ENCODE data around the gene GRIK5. TPM values are rescaled to one million over a fixed set of nuclear protein-coding genes. Genes with fewer than 3 reads are reported as not detected.

The GRIK5 gene
- total RNA-seq, 2 experiments from 2014 or later = 0.38 to 0.68 TPM

DNA sequence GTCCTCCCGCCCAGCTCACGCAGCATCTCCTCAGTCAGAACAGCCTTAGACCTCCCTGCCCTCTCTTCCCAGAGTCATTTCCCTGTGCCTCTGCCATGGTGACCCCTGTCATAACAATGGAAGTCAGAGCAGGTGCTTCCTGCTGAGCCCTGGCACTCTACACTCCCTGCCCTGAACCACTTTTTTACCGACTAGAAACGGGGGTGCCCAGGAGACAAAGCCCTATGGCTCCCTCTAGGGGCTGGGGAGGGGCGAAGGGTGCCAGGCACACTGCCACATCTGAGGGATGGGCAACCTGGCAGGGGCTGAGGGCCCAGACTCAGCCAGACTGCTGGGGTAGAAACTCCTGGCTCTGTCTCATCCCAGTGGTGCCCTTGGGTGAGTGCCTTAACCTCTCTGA lies 22.3 kb upstream of the GRIK5 start:
- peak; percentile 62 for DNase-seq
- POLR2A ChIA-PET = no interaction called here
- CTCF ChIA-PET = interaction anchor here (0.6 to 1.4 kb wide), 2 partner anchors 16 to 58 kb away, joined by 3 to 4 read pairs; no protein-coding TSS in a partner anchor
- Mint-ChIP-seq H3K9me3 (no peaks in the 10 kb centered on the region), H3K4me3 (no peak overlapping the region), H3K27me3 (no peaks in the 10 kb centered on the region), H3K4me1 (peaks cover 34% of the 10 kb centered on the region), H3K36me3 (ENCODE audit: low read depth) (peaks cover 34% of the 10 kb centered on the region), H3K27ac (no peak overlapping the region)

DNA sequence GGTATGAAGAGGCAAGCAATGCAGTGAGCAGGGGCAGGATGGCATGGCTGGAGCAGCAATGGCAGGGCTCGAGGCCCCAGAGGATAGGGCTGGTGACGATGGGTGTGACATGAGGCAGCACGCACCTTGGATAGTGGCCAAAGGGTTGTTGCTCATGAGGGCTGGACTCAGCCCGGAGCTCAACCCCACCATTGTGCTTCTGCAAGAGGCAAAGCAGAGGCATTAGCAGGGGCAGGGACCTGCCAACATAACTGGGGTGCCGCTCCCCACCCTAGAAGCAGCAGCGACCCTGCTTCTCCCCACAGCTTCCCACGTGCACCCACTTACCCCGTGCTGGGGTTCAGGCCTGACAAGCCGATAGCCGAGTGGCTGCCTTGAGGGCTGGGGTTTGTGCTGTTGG lies 21.7 kb upstream of the GRIK5 start:
- Mint-ChIP-seq H3K4me1 (peaks cover 34% of the 10 kb centered on the region), H3K4me3 (no peak overlapping the region), H3K27ac (no peak overlapping the region), H3K27me3 (no peaks in the 10 kb centered on the region), H3K36me3 (ENCODE audit: low read depth) (peaks cover 32% of the 10 kb centered on the region), H3K9me3 (no peaks in the 10 kb centered on the region)
- DNase-seq = no peak
- ChIA-PET POLR2A (no interaction called here), CTCF (interaction anchor here (0.6 kb wide), 1 partner anchor 57 kb away, joined by 3 read pairs; no protein-coding TSS in a partner anchor)

DNA sequence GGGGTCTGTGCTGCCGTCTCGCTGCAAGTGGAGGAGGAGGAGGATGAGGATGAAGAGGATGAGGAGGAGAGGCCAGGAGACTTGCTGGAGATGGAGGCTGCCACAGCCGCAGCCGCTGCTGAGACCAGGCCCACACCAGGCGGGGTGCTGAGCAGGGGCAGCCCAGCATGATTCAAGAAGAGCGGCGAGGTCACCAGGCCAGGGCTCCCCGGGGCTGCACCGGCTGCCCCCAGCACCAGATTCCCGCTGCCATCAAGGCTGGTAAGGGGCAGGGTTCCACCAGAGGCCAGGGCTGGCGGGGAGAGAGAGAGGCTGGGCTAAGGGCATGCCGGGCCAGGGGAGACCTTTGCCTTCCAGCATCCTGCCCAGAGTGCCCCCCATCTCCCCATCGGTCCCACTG lies 21.3 kb upstream of the GRIK5 start:
- CTCF ChIA-PET = no interaction called here
- DNase-seq = no peak
- Mint-ChIP-seq H3K36me3 (ENCODE audit: low read depth) (peaks cover 28% of the 10 kb centered on the region), H3K27me3 (no peaks in the 10 kb centered on the region), H3K27ac (peak overlapping the region; percentile 66), H3K4me1 (peaks cover 34% of the 10 kb centered on the region), H3K9me3 (no peaks in the 10 kb centered on the region), H3K4me3 (no peak overlapping the region)
- POLR2A ChIA-PET = interaction anchor here (0.6 kb wide), 2 partner anchors 28 to 216 kb away, joined by 3 read pairs; no protein-coding TSS in a partner anchor

DNA sequence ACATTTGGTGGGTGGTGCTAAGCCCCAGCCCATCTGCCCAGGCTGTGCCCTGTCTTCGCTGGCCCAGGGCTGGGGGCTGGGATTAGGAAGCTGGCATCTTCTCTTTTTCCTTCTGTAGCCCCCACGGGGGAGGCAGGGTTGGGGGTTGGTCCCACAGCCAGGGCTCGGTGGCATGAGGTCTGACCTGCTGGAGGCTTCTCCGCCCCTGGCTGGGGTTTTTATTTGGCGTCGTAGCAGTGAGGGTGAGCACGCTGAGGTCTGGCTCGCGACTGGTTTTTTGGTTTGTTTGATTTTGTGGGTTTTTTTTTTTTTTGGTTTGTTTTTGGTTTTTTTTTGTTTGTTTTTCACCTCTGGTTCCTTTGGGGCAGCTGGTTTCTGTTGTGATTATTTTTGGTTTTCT lies 20.7 kb upstream of the GRIK5 start:
- peaks cover 27% of the 10 kb centered on the region for H3K36me3 Mint-ChIP-seq (ENCODE audit: low read depth)
- no peak for DNase-seq

DNA sequence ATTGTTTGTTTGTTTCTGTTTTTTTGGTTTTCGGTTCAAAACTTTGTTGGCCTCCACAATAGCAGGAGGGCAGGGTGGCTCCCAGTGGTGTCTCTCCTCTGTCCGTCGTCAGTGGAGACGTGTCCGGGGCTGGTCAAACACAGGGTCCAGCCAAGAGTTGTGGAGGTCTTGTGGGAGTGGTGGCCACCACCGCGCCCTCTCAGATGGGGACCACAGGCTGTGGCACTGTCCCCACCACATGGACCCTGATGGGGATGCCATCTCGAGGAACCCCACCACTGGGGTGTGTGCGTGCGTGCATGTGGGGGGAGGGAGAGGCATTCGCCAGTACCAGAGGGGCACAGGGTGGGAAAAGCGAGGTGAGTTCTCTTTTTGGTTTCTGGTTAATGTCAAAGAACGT lies 19.8 kb upstream of the GRIK5 start:
- peaks cover 23% of the 10 kb centered on the region for H3K36me3 Mint-ChIP-seq (ENCODE audit: low read depth)
- CTCF ChIA-PET = interaction anchor here (0.9 to 1.0 kb wide), 2 partner anchors 8 to 10 kb away, joined by 3 read pairs; no protein-coding TSS in a partner anchor
- no peak for DNase-seq
- POLR2A ChIA-PET = no interaction called here
- no peaks in the 10 kb centered on the region for H3K27me3 Mint-ChIP-seq
- peaks cover 34% of the 10 kb centered on the region for H3K4me1 Mint-ChIP-seq
- H3K4me3 Mint-ChIP-seq = no peak overlapping the region
- H3K9me3 Mint-ChIP-seq = no peaks in the 10 kb centered on the region
- no peak overlapping the region for H3K27ac Mint-ChIP-seq

More for the DNA sequence above, 20.7 kb upstream of the GRIK5 start:
- ChIA-PET POLR2A (interaction anchor here (0.6 kb wide), 2 partner anchors 27 to 215 kb away, joined by 3 read pairs; no protein-coding TSS in a partner anchor), CTCF (interaction anchor here (0.7 to 1.0 kb wide), 5 partner anchors 9 to 466 kb away, joined by 3 read pairs; no protein-coding TSS in a partner anchor)
- Mint-ChIP-seq H3K27me3 (no peaks in the 10 kb centered on the region), H3K4me1 (peaks cover 34% of the 10 kb centered on the region), H3K27ac (peak overlapping the region; percentile 66), H3K9me3 (no peaks in the 10 kb centered on the region), H3K4me3 (no peak overlapping the region)

DNA sequence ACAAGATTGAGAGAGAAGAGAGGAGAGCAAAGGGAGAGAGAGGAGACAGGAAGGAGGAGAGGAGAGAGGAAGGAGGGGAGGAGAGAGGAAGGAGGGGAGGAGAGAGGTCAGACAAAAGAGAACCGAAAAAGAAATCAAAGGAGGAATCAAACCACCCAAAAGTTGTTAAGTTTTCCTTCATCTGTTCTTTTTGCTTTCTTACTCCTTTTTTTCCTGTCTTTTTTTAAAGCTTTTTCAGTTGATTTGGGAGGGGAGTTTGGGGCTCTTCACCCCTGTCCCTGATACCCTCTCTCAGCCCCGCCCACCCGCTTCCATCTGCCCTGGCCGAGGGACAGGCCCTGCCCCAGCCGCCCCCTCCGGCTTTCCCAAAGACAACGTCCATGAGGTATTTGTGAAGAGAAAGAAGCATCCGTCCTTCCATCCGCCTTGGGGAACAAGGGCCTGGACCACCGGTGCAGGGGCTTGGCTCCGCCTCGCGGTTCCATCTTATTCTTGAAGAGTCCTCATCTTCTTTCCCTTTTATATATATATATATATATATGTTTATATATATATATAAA lies 19.3 kb upstream of the GRIK5 start:
- H3K27ac Mint-ChIP-seq = no peak overlapping the region
- peaks cover 18% of the 10 kb centered on the region for H3K36me3 Mint-ChIP-seq (ENCODE audit: low read depth)
- POLR2A ChIA-PET = no interaction called here
- no peak overlapping the region for H3K4me3 Mint-ChIP-seq
- H3K27me3 Mint-ChIP-seq = no peaks in the 10 kb centered on the region
- H3K9me3 Mint-ChIP-seq = no peaks in the 10 kb centered on the region
- no peak for DNase-seq
- CTCF ChIA-PET = no interaction called here
- H3K4me1 Mint-ChIP-seq = peaks cover 34% of the 10 kb centered on the region

DNA sequence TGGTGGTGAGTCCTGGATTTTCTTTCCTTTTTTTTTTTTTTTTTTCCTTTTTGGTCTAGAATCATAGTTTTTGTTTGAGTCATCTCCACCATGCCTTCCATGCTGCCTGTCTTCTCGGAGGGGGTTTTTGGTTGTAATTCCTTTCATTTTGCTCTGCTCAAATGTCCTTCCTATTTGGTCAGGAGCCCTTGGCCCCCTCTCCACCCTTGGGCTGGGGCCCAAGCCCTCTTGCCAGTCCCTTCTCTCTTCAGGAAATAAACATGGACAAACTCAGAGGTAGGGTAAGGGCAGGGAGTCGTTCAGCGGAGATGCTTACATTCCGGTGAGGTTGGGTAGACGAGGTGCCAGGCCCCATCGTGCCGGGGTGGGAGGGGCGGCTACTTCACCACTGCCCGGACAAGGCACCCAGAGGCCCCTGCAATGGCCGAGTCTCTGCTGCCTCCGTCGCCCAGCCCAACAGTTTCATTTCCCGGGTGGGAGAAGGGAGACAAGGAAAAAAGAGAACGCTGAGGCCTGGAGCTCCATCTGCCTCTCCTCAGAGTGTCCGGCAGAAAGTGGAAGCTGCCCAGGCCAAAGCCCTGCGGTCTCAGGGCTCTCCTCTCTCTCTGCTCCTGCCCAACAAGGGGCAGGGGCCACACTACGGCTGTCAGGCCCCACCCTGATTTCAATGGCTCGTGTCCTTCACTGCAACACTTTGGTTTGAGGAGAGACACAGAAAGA lies 18.6 kb upstream of the GRIK5 start:
- Mint-ChIP-seq H3K27me3 (no peaks in the 10 kb centered on the region), H3K4me1 (peaks cover 34% of the 10 kb centered on the region), H3K9me3 (no peaks in the 10 kb centered on the region), H3K27ac (no peak overlapping the region), H3K4me3 (no peak overlapping the region), H3K36me3 (ENCODE audit: low read depth) (peaks cover 13% of the 10 kb centered on the region)
- CTCF ChIA-PET = no interaction called here
- POLR2A ChIA-PET = no interaction called here
- DNase-seq = no peak

DNA sequence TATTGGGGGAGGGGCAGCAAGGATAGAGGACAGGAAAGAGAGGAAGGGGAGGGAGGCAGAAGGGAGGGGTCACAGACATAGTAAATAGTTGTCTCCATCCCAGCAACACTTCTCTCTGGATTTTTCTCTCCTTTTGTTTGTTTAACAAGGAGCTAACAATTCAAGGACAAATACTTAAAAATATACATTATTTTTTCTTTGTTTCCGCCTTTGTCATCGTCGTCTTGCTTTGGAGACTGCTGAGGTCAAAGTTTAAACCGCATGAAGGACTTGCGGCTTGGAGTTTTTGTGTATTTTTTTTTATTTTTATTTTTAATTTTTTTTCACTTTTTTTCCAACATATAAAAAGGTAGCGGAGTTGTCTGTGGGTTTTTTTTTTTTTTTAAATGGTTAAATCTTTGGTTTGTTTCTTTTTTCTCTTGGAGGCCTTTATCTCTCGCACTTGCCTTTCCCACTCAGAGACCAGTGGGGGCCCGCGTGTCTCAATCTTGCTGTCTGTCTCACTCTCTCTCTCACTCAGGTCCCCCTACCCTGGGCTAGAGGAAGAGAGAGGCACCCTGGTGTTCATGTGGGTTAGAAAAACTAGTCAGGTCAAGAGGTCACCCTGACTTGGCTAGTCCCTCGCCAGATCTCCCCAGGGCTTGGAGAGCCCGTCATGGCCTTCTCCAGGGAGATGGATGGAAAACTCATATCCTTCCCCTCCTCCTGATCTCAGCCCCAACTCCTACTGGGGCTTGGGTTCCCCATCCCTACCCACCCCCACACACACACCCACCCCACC lies 17.0 kb upstream of the GRIK5 start:
- Mint-ChIP-seq H3K4me1 (peaks cover 31% of the 10 kb centered on the region), H3K4me3 (no peak overlapping the region), H3K27ac (no peak overlapping the region), H3K27me3 (no peaks in the 10 kb centered on the region), H3K9me3 (no peaks in the 10 kb centered on the region), H3K36me3 (ENCODE audit: low read depth) (peaks cover 15% of the 10 kb centered on the region)
- ChIA-PET CTCF (no interaction called here), POLR2A (no interaction called here)
- DNase-seq = no peak

DNA sequence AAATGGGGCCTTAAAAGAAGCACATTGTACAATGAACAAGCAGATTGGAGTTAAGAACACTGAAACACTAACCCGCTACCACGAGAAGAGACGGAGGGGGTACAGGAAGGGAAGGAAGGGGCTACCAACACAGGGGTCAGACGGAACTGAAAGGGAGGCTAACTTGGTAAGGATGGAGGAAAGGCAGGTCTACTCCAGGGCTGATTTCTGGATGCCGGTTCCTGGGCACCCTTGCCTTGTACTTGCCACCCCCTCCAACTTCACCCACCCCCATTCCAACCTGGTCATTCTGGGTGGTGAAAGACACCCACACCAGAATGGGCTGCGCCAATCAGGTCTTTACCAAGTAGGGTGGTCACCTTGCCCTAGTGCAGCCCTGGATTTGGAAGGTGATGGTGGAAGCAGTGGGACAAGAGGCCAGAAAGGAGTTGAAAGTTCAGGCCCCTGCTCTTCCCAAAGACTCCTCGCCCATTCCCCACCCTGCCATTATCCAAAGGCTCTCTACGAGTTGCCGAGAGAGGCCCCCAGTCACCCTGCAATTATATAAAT lies 16.3 kb upstream of the GRIK5 start:
- Mint-ChIP-seq H3K4me3 (no peak overlapping the region), H3K4me1 (peaks cover 35% of the 10 kb centered on the region), H3K9me3 (no peaks in the 10 kb centered on the region), H3K27ac (no peak overlapping the region), H3K36me3 (ENCODE audit: low read depth) (peaks cover 22% of the 10 kb centered on the region), H3K27me3 (no peaks in the 10 kb centered on the region)
- DNase-seq = no peak
- CTCF ChIA-PET = interaction anchor here (1.4 kb wide), 1 partner anchor 51 kb away, joined by 3 read pairs; no protein-coding TSS in a partner anchor
- POLR2A ChIA-PET = no interaction called here

DNA sequence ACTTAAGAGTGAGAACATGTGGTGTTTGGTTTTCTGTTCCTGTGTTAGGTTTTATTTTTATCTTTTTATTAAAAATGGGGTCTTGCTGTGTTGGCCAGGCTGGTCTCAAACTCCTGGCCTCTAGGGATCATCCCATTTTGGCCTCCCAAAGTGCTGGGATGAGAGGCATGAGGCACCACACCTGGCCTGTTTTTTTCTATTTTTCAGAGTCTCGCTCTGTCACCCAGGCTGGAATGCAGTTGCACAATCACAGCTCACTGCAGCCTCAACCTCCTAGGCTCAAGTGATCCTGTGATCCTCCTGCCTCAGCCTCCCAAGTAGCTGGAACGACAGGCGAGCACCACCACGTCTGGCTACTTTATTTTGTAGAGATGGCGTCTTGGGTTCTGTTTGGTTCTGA lies 13.5 kb upstream of the GRIK5 start:
- CTCF ChIA-PET = interaction anchor here (0.6 kb wide), 1 partner anchor 330 kb away, joined by 4 read pairs; no protein-coding TSS in a partner anchor
- H3K27ac Mint-ChIP-seq = no peak overlapping the region
- POLR2A ChIA-PET = no interaction called here
- peaks cover 16% of the 10 kb centered on the region for H3K4me1 Mint-ChIP-seq
- no peak for DNase-seq
- peaks cover 30% of the 10 kb centered on the region for H3K36me3 Mint-ChIP-seq (ENCODE audit: low read depth)
- no peak overlapping the region for H3K4me3 Mint-ChIP-seq
- H3K9me3 Mint-ChIP-seq = no peaks in the 10 kb centered on the region
- H3K27me3 Mint-ChIP-seq = no peaks in the 10 kb centered on the region

DNA sequence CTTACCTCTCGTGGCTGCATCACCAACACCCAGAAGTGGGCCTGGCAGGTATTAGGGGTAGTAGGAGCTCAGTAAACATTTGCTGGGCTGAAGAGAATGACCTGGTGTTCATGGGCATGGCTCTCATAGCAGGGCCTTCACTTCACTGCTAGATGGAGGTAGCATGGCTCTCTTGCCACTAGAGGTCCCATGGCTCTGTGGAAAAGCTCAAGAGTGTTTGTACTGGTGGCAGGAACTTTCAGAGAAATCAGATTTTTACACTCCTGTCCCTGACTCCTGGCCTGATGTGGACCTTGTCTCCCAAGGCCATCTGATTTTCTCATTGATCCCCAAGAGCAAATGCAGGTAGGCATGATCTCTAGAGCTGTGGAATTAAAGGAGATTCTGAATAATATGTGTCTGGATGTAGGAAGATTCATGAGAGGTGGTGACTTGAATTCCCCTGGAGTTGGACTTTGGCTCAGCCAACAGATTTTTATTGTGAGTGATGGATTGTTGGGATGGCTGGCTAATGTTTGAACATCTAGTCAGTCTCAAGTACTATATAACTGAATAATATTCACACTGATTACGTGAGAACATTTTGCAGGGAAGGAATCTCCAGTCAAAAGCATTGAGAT lies 11.7 kb upstream of the GRIK5 start:
- peaks cover 42% of the 10 kb centered on the region for H3K36me3 Mint-ChIP-seq (ENCODE audit: low read depth)
- H3K27ac Mint-ChIP-seq = peak overlapping the region; percentile 7
- no peak for DNase-seq
- ChIA-PET POLR2A (interaction anchor here (0.9 kb wide), 1 partner anchor 16 kb away, joined by 3 read pairs; no protein-coding TSS in a partner anchor), CTCF (interaction anchor here (0.6 to 1.3 kb wide), 6 partner anchors 9 to 292 kb away, joined by 3 to 6 read pairs (median 4); no protein-coding TSS in a partner anchor)
- H3K4me1 Mint-ChIP-seq = peaks cover 30% of the 10 kb centered on the region
- H3K4me3 Mint-ChIP-seq = no peak overlapping the region
- no peaks in the 10 kb centered on the region for H3K9me3 Mint-ChIP-seq
- no peaks in the 10 kb centered on the region for H3K27me3 Mint-ChIP-seq

DNA sequence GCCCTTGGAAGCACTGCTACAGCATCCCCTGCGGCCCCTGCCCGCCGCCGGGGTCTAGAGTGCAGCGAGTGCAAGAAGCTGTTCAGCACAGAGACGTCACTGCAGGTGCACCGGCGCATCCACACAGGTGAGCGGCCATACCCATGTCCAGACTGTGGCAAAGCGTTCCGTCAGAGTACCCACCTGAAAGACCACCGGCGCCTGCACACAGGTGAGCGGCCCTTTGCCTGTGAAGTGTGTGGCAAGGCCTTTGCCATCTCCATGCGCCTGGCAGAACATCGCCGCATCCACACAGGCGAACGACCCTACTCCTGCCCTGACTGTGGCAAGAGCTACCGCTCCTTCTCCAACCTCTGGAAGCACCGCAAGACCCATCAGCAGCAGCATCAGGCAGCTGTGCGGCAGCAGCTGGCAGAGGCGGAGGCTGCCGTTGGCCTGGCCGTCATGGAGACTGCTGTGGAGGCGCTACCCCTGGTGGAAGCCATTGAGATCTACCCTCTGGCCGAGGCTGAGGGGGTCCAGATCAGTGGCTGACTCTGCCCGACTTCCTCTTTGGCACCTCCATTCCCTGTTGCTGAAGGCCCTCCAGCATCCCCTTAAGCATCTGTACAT lies 10.9 kb upstream of the GRIK5 start:
- Mint-ChIP-seq H3K36me3 (ENCODE audit: low read depth) (peaks cover 47% of the 10 kb centered on the region), H3K9me3 (no peaks in the 10 kb centered on the region), H3K27me3 (no peaks in the 10 kb centered on the region), H3K4me3 (no peak overlapping the region), H3K4me1 (peaks cover 35% of the 10 kb centered on the region), H3K27ac (no peak overlapping the region)
- DNase-seq = no peak
- CTCF ChIA-PET = interaction anchor here (0.6 to 1.3 kb wide), 5 partner anchors 10 to 292 kb away, joined by 3 to 6 read pairs (median 4); no protein-coding TSS in a partner anchor
- POLR2A ChIA-PET = interaction anchor here (0.9 kb wide), 1 partner anchor 15 kb away, joined by 3 read pairs; no protein-coding TSS in a partner anchor

Measured in activated CD4-positive, alpha-beta memory T cell treated with anti-CD3 and anti-CD28 coated beads, Interleukin-2, amount 10 ng/mL, durations not matched to agents 7 days and 5 days (primary cell).